Measurements from ENCODE around the gene MRPL3. TPM values are rescaled to one million over a fixed set of nuclear protein-coding genes. Genes with fewer than 3 reads are reported as not detected.
A peak's percentile ranks its signal among the peaks of the same experiment; 100 is the strongest.

MRPL3 gene
- total and polyA plus RNA-seq, 2 donors (not counting 1 experiment from before 2014, with no cell fraction given): 80.1 to 141 TPM

DNA sequence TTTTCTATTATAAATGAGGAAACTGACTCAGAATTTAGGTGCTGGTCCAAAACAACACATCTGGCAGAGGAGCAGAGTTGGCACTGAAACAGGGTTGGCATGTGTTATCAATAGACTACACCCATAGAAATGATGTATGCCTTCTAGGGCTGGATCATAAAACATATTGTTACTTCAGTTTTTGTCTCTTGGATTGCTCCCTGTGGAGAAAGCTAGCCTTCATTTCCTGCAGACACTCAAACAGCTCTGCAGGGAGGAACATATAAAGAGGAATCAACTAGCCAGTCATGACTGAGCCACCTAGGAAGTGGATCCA lies 507 bp upstream of the MRPL3 start:
- Histone ChIP-seq H4K20me1 (ENCODE audit: control insufficient read depth, extremely low read depth, insufficient read depth, low read length) (no peaks in the 10 kb centered on the region), H3K4me1 (ENCODE audit: control insufficient read depth, extremely low read depth, insufficient read depth, low read length) (no peaks in the 10 kb centered on the region), H3K36me3 (ENCODE audit: control insufficient read depth, insufficient read depth, low read length) (no peaks in the 10 kb centered on the region), H3K9ac (ENCODE audit: insufficient read depth, low read length) (no peak overlapping the region), H3K27ac (ENCODE audit: insufficient read depth, low read length) (peak overlapping the region; percentile 78), H2AFZ (ENCODE audit: low read length) (peak overlapping the region; percentile 79), H3K4me2 (ENCODE audit: extremely low read depth, insufficient read depth, low read length) (peak overlapping the region; percentile 85), H3K9me3 (ENCODE audit: control insufficient read depth, insufficient read depth, low read depth, low read length) (no peaks in the 10 kb centered on the region), H3K4me3 (replicated peaks in 1 of 4; ENCODE audit: control extremely low read depth in 1 of 4, insufficient read depth in 1 of 4, low read depth in 3 of 4, low read length in 4 of 4) (peak overlapping the region; percentile 64 to 100 (median 94)), H3K27me3 (ENCODE audit: control insufficient read depth, insufficient read depth, low read length) (no peaks in the 10 kb centered on the region), H3K79me2 (ENCODE audit: control insufficient read depth, insufficient read depth, low read length) (peaks cover 25% of the 10 kb centered on the region)
- no peak for DNase-seq (ENCODE audit: low read depth in 2 of 2)
- TF ChIP-seq, protein P1, sequence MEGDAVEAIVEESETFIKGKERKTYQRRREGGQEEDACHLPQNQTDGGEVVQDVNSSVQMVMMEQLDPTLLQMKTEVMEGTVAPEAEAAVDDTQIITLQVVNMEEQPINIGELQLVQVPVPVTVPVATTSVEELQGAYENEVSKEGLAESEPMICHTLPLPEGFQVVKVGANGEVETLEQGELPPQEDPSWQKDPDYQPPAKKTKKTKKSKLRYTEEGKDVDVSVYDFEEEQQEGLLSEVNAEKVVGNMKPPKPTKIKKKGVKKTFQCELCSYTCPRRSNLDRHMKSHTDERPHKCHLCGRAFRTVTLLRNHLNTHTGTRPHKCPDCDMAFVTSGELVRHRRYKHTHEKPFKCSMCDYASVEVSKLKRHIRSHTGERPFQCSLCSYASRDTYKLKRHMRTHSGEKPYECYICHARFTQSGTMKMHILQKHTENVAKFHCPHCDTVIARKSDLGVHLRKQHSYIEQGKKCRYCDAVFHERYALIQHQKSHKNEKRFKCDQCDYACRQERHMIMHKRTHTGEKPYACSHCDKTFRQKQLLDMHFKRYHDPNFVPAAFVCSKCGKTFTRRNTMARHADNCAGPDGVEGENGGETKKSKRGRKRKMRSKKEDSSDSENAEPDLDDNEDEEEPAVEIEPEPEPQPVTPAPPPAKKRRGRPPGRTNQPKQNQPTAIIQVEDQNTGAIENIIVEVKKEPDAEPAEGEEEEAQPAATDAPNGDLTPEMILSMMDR (conservative IDR thresholded peaks at IDR 0.05 in 1 of 2, IDR thresholded peaks at IDR 0.05 in 1 of 2; ENCODE audit: low read depth in 1 of 2, low read length in 2 of 2): no peak

DNA sequence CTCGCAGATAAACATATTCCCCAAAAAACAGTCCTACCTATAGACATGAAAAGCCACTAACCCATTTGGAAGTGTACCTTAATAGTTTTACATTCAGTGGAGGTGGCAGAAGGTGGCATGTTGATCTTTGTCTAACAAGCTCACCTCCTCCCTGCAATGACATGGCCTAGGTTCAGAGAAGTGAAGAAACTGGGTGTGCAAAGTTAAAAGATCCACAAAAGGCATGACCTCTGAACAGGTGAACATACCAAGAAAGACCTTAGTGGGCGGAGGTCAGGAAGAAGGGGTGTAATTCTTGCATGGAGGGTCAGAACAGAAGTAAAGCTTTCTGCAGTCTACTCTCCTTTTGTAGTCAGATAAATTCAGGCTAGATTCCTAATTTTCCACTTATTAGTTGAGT lies 822 bp downstream of the MRPL3 start:
- Histone ChIP-seq H3K4me3 (replicated peaks in 1 of 4; ENCODE audit: control extremely low read depth in 1 of 4, insufficient read depth in 1 of 4, low read depth in 3 of 4, low read length in 4 of 4) (peak overlapping the region; percentile 64 to 100 (median 94)), H3K27ac (ENCODE audit: insufficient read depth, low read length) (peak overlapping the region; percentile 78), H3K36me3 (ENCODE audit: control insufficient read depth, insufficient read depth, low read length) (peaks cover 2% of the 10 kb centered on the region), H3K9ac (ENCODE audit: insufficient read depth, low read length) (peak overlapping the region; percentile 87), H3K79me2 (ENCODE audit: control insufficient read depth, insufficient read depth, low read length) (peaks cover 25% of the 10 kb centered on the region), H3K27me3 (ENCODE audit: control insufficient read depth, insufficient read depth, low read length) (no peaks in the 10 kb centered on the region), H3K4me2 (ENCODE audit: extremely low read depth, insufficient read depth, low read length) (peak overlapping the region; percentile 86), H3K4me1 (ENCODE audit: control insufficient read depth, extremely low read depth, insufficient read depth, low read length) (no peaks in the 10 kb centered on the region), H2AFZ (ENCODE audit: low read length) (no peak overlapping the region), H3K9me3 (ENCODE audit: control insufficient read depth, insufficient read depth, low read depth, low read length) (no peaks in the 10 kb centered on the region), H4K20me1 (ENCODE audit: control insufficient read depth, extremely low read depth, insufficient read depth, low read length) (no peaks in the 10 kb centered on the region)
- TF ChIP-seq, protein P1 (conservative IDR thresholded peaks at IDR 0.05 in 1 of 2, IDR thresholded peaks at IDR 0.05 in 1 of 2; ENCODE audit: low read depth in 1 of 2, low read length in 2 of 2): no peak
- no peak for TF ChIP-seq EZH2 (IDR thresholded peaks at IDR 0.05; ENCODE audit: low read length, missing control alignments)
- no peak for DNase-seq (ENCODE audit: low read depth in 2 of 2)

DNA sequence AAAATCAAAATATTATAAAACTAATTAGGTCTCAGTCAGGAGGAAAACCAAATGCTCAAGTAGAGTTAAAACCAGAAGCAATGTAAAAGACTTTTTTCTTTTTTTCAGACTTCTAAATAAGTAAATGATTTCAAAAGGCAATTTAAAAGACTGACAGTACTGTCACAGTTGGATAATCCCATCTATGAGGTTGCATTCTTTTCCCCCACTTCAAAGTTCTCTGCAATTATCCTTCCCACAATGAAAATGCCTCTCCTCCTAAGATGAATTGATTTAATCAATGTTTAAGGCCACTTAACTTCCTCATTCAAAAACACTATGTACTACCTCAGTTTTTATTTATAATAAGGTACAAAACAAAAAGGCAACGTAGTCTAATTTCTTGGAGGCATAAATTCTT lies 8.1 kb downstream of the MRPL3 start:
- H3K4me2 ChIP-seq (ENCODE audit: extremely low read depth, insufficient read depth, low read length): no peak overlapping the region
- no peak overlapping the region for H3K4me3 ChIP-seq (replicated peaks in 1 of 4; ENCODE audit: control extremely low read depth in 1 of 4, insufficient read depth in 1 of 4, low read depth in 3 of 4, low read length in 4 of 4)
- H4K20me1 ChIP-seq (ENCODE audit: control insufficient read depth, extremely low read depth, insufficient read depth, low read length): no peaks in the 10 kb centered on the region
- H3K9ac ChIP-seq (ENCODE audit: insufficient read depth, low read length): no peak overlapping the region
- TF ChIP-seq EZH2 (IDR thresholded peaks at IDR 0.05; ENCODE audit: low read length, missing control alignments): no peak
- TF ChIP-seq, protein P1 (conservative IDR thresholded peaks at IDR 0.05 in 1 of 2, IDR thresholded peaks at IDR 0.05 in 1 of 2; ENCODE audit: low read depth in 1 of 2, low read length in 2 of 2): no peak
- no peak overlapping the region for H3K27ac ChIP-seq (ENCODE audit: insufficient read depth, low read length)
- no peak for DNase-seq (ENCODE audit: low read depth in 2 of 2)
- H3K36me3 ChIP-seq (ENCODE audit: control insufficient read depth, insufficient read depth, low read length): peaks cover 5% of the 10 kb centered on the region
- H3K79me2 ChIP-seq (ENCODE audit: control insufficient read depth, insufficient read depth, low read length): peaks cover 4% of the 10 kb centered on the region
- no peaks in the 10 kb centered on the region for H3K9me3 ChIP-seq (ENCODE audit: control insufficient read depth, insufficient read depth, low read depth, low read length)
- no peaks in the 10 kb centered on the region for H3K4me1 ChIP-seq (ENCODE audit: control insufficient read depth, extremely low read depth, insufficient read depth, low read length)
- no peaks in the 10 kb centered on the region for H3K27me3 ChIP-seq (ENCODE audit: control insufficient read depth, insufficient read depth, low read length)
- H2AFZ ChIP-seq (ENCODE audit: low read length): no peak overlapping the region

Measured in fibroblast of lung (primary cell).